HG03460 (cell line): ENCODE results near the gene CD99.
A peak's percentile ranks its signal among the peaks of the same experiment; 100 is the strongest.

Source experiments
- ATAC-seq: cut with Tn5 transposase; IDR thresholded peaks from one replicate; pipeline ENCODE4 v1.9.1; 2021; ENCODE audit not compliant: unreplicated experiment

CD99 gene

GRCh38 chrX:2690856-2691542, at the start of gene CD99:
CD99 (plus strand) TSS chrX:2691295; CDS start chrX:2691361, 66 bp downstream.
- ATAC-seq, result peak; percentile 77

GRCh38 chrX:2642146-2642545, 48.9 kb upstream of the CD99 start:
- no peak for ATAC-seq

- no peak for ATAC-seq
Measured at GRCh38 chrX:2642791-2643190, 48.3 kb upstream of the CD99 start.

- ATAC-seq, result no peak
Measured at GRCh38 chrX:2643880-2644279, 47.2 kb upstream of the CD99 start.

GRCh38 chrX:2645563-2645962, 45.5 kb upstream of the CD99 start:
- ATAC-seq, result no peak

- no peak for ATAC-seq
Measured at GRCh38 chrX:2647627-2648026, 43.5 kb upstream of the CD99 start.

GRCh38 chrX:2650037-2650436, 41.1 kb upstream of the CD99 start:
- ATAC-seq, result no peak

- ATAC-seq, result no peak
Measured at GRCh38 chrX:2650865-2651264, 40.2 kb upstream of the CD99 start.

GRCh38 chrX:2652106-2652505, 39.0 kb upstream of the CD99 start:
- no peak for ATAC-seq

GRCh38 chrX:2654436-2655340, 36.4 kb upstream of the CD99 start:
- no peak for ATAC-seq

- ATAC-seq, result no peak
Measured at GRCh38 chrX:2656257-2656836, 34.7 kb upstream of the CD99 start.

GRCh38 chrX:2657532-2658113, 33.5 kb upstream of the CD99 start:
- no peak for ATAC-seq

GRCh38 chrX:2658585-2659292, 32.4 kb upstream of the CD99 start:
- no peak for ATAC-seq

- no peak for ATAC-seq
Measured at GRCh38 chrX:2662586-2662985, 28.5 kb upstream of the CD99 start.

- no peak for ATAC-seq
Measured at GRCh38 chrX:2664502-2664901, 26.6 kb upstream of the CD99 start.

GRCh38 chrX:2665387-2666304, 25.4 kb upstream of the CD99 start:
- ATAC-seq, result no peak

GRCh38 chrX:2666491-2666890, 24.6 kb upstream of the CD99 start:
- ATAC-seq, result no peak

- ATAC-seq, result no peak
Measured at GRCh38 chrX:2670978-2671377, 20.1 kb upstream of the CD99 start.

GRCh38 chrX:2672084-2672483, 19.0 kb upstream of the CD99 start:
- no peak for ATAC-seq

GRCh38 chrX:2673611-2674010, 17.5 kb upstream of the CD99 start:
- ATAC-seq, result no peak
